Body of pancreas (tissue), 4 donors: ENCODE data around the gene SLC22A23.

Experiments used
- POLR2A ChIP-seq, 3 donors: fragments of 450-650 bp; IDR thresholded peaks; one replicate each; pipeline ENCODE4 v1.6.1; 2016; ENCODE audit warnings: antibody characterized with exemption in 3 of 3, mild to moderate bottlenecking in 2 of 3
- TF ChIP-seq, protein P1 (sequence below), 7 experiments: fragments of 450-650 bp in 4 of 7; fragments of 200-600 bp in 3 of 7; sonication (generic) in 3 of 7; IDR thresholded peaks; one replicate each; pipeline ENCODE4 v1.5.1; 2016 to 2019; ENCODE audit warnings: antibody characterized with exemption in 7 of 7

DNA sequence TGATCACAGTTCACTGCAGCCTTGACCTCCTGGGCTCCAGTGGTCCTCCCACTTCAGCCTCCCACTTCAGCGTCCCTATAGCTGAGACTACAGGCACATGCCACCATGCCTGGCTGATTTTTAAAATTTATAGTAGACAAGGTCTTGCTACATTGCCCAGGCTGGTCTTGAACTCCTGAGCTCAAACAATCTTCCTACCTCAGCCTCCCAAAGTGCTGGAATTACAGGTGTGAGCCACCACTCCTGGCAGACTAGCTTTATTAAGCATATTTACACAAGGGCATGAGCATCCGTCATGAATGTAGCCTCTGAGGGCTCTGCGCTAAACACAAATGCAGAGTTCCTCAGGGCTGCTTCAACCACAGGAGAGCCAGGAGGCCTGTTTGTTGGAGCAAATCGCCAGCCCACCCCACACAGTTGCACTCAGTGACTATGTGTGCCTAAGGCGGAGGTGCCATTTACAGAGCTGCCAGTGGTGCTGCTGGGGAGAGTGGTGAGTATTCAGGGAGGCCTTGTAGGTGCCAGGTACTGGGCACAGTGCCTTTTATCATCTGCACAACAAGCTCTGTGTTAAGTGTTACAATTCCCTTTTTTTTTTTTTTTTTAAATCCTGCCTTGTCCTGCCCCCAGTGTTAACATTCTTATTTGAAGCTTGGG, 119.9 kb downstream of the SLC22A23 start:
- TF ChIP-seq, protein P1, sequence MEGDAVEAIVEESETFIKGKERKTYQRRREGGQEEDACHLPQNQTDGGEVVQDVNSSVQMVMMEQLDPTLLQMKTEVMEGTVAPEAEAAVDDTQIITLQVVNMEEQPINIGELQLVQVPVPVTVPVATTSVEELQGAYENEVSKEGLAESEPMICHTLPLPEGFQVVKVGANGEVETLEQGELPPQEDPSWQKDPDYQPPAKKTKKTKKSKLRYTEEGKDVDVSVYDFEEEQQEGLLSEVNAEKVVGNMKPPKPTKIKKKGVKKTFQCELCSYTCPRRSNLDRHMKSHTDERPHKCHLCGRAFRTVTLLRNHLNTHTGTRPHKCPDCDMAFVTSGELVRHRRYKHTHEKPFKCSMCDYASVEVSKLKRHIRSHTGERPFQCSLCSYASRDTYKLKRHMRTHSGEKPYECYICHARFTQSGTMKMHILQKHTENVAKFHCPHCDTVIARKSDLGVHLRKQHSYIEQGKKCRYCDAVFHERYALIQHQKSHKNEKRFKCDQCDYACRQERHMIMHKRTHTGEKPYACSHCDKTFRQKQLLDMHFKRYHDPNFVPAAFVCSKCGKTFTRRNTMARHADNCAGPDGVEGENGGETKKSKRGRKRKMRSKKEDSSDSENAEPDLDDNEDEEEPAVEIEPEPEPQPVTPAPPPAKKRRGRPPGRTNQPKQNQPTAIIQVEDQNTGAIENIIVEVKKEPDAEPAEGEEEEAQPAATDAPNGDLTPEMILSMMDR (IDR thresholded peaks at IDR 0.05), result no peak
- no peak for TF ChIP-seq POLR2A (IDR thresholded peaks at IDR 0.05)
